Measurements from ENCODE around the gene PDS5A.
"Not testable (repeated sequence)": the region's sequence is repeated elsewhere in the genome, so short reads cannot be mapped to it uniquely, and the experiment has no call there.

PDS5A gene, protein sequence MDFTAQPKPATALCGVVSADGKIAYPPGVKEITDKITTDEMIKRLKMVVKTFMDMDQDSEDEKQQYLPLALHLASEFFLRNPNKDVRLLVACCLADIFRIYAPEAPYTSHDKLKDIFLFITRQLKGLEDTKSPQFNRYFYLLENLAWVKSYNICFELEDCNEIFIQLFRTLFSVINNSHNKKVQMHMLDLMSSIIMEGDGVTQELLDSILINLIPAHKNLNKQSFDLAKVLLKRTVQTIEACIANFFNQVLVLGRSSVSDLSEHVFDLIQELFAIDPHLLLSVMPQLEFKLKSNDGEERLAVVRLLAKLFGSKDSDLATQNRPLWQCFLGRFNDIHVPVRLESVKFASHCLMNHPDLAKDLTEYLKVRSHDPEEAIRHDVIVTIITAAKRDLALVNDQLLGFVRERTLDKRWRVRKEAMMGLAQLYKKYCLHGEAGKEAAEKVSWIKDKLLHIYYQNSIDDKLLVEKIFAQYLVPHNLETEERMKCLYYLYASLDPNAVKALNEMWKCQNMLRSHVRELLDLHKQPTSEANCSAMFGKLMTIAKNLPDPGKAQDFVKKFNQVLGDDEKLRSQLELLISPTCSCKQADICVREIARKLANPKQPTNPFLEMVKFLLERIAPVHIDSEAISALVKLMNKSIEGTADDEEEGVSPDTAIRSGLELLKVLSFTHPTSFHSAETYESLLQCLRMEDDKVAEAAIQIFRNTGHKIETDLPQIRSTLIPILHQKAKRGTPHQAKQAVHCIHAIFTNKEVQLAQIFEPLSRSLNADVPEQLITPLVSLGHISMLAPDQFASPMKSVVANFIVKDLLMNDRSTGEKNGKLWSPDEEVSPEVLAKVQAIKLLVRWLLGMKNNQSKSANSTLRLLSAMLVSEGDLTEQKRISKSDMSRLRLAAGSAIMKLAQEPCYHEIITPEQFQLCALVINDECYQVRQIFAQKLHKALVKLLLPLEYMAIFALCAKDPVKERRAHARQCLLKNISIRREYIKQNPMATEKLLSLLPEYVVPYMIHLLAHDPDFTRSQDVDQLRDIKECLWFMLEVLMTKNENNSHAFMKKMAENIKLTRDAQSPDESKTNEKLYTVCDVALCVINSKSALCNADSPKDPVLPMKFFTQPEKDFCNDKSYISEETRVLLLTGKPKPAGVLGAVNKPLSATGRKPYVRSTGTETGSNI (N-terminal part only)

DNA sequence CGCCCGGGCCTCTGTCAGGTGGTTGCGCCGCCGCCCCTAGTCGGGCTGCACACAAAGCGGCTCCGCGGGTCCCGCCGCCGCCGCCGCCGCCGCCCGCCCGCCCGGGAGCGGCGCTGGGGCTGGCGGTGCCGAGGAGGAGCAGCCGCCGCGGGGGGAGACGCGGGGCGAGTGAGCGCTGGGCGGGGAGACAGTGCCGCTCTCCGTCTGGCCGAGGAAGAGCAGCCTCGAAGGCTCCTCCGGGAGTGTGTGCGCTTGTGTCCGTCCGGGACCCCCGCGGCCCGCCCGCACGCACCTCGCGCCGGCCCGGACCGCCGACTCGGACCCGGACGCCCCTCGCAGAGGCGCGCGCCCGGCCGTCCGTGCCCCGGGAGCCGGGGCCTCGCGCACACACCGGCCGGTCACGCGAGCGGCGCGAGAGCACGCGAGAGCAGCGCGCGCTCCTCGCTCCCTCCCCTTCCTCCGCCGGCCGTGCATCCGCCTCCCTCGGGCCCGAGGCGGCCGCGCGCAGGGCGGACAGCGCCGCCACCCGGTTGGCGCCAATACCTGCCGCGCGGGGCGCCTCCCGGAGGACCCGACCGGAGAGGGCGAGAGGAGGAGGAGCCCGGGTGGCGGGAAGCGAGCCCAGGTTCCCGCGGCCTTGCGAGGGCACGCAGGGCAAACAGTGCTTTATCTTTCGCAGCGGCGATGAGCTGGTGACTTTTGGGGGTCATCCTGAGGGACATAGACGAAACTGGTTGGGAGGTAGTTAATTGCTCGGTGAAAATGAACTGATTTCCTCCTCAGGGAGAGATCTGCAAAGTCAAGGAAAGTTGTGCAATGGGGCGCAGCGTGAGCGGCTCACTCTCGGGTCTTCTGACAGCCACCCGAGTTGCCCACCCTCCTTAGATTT, at the start of gene PDS5A:
Gene PDS5A, minus strand, starts transcription at position 423 of the 889 bp plus-strand sequence. CDS start 1,334 bp downstream, outside the sequence.
- Histone ChIP-seq H3K36me3 (replicated peaks) (peaks cover 12% of the 10 kb centered on the region), H3K27me3 (replicated peaks) (no peaks in the 10 kb centered on the region), H3K4me3 (ENCODE audit: low read depth, low read length) (peak within 1 kb of the TSS; percentile 81), H3K27ac (peak within 1 kb of the TSS; percentile 59)
- in situ Hi-C loops (cut with HindIII; ENCODE audit: low pct_ligation_motif_present, low sequenced_read_pairs), result no loop called here
- DNase-seq, result peak; percentile 58
- TF ChIP-seq CTCF (IDR thresholded peaks at IDR 0.05; ENCODE audit: low read depth, low read length, missing control alignments), result peak; percentile 60

DNA sequence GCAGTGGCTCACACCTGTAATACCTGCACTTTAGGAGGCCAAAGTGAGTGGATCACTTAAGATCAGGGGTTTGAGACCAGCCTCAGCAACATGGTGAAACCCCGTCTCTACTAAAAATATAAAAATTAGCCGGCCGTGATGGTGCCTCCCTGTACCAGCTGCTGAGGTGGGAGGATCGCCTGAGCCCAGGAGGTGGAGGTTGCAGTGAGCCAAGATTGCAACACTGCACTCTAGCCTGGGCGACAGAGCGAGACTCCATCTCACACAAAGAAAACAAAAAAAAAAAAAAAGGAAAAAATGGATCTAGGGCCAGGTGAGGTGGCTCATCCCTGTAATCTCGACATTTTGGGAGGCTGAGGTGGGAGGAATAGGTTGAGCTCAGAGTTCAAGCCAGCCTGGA, 46.3 kb upstream of the PDS5A start:
- DNase-seq; H3K36me3 ChIP-seq (replicated peaks); H3K4me3 ChIP-seq (ENCODE audit: low read depth, low read length); in situ Hi-C loops (cut with HindIII; ENCODE audit: low pct_ligation_motif_present, low sequenced_read_pairs); H3K27me3 ChIP-seq (replicated peaks); H3K27ac ChIP-seq: not testable (repeated sequence)

- DNase-seq; H3K27ac ChIP-seq; in situ Hi-C loops (cut with HindIII; ENCODE audit: low pct_ligation_motif_present, low sequenced_read_pairs); H3K4me3 ChIP-seq (ENCODE audit: low read depth, low read length); H3K36me3 ChIP-seq (replicated peaks); H3K27me3 ChIP-seq (replicated peaks): not testable (repeated sequence)
Observed at GRCh38 chr4:40021116-40021515, 43.4 kb upstream of the PDS5A start.

- Histone ChIP-seq H3K27ac (no peak overlapping the region), H3K4me3 (ENCODE audit: low read depth, low read length) (no peak overlapping the region), H3K27me3 (replicated peaks) (no peaks in the 10 kb centered on the region), H3K36me3 (replicated peaks) (no peaks in the 10 kb centered on the region)
- no peak for DNase-seq
- in situ Hi-C loops (cut with HindIII; ENCODE audit: low pct_ligation_motif_present, low sequenced_read_pairs), result no loop called here
- TF ChIP-seq CTCF (IDR thresholded peaks at IDR 0.05; ENCODE audit: low read depth, low read length, missing control alignments), result no peak
Observed at GRCh38 chr4:40020221-40020620, 42.5 kb upstream of the PDS5A start.

DNA sequence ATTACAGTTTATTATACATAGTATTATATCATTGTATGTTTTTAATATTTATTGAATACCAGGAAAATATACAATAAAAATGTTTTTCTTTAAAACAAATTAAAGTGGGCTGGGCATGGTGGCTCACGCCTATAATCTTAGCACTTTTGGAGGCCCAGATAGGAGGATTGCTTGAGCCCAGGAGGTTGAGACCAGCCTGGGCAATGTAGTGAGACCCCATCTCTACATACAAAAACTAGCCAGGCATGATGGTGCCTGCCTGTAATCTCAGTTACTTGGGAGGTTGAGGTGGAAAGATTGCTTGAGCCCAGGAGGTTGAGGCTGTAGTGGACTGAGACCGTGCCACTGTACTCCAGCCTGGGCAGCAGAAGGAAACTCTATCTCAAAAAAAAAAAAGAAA, 38.3 kb upstream of the PDS5A start:
- Histone ChIP-seq H3K27me3 (replicated peaks) (no peaks in the 10 kb centered on the region), H3K27ac (no peak overlapping the region), H3K4me3 (ENCODE audit: low read depth, low read length) (no peak overlapping the region), H3K36me3 (replicated peaks) (no peaks in the 10 kb centered on the region)
- in situ Hi-C loops (cut with HindIII; ENCODE audit: low pct_ligation_motif_present, low sequenced_read_pairs), result no loop called here
- no peak for TF ChIP-seq CTCF (IDR thresholded peaks at IDR 0.05; ENCODE audit: low read depth, low read length, missing control alignments)
- DNase-seq, result no peak

DNA sequence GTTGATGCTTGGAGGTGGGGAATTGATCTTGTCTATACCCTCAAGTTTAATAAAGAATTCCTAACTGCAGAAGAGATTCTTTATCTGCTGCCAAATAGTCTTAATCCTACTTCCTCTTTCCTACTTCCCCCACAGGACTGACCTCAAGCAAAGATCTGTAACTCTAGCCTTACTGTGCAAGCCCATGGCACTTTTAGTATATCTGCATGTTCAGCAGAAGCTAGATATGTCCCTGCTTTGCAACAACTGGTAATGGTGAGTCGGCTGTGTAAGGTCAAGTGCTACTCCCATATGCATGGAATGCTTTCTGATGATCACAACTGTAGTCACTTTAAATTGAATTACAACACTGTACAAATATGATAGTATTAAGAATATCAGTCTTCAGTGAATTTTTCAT, 26.3 kb upstream of the PDS5A start:
- DNase-seq, result peak; percentile 34
- in situ Hi-C loops (cut with HindIII; ENCODE audit: low pct_ligation_motif_present, low sequenced_read_pairs), result no loop called here
- H3K4me3 ChIP-seq (ENCODE audit: low read depth, low read length), result no peak overlapping the region
- no peak for TF ChIP-seq CTCF (IDR thresholded peaks at IDR 0.05; ENCODE audit: low read depth, low read length, missing control alignments)
- no peaks in the 10 kb centered on the region for H3K36me3 ChIP-seq (replicated peaks)
- no peak overlapping the region for H3K27ac ChIP-seq
- H3K27me3 ChIP-seq (replicated peaks), result no peaks in the 10 kb centered on the region

Data from brain microvascular endothelial cell (primary cell).